ENCODE results near the gene KIAA0586. TPM values are rescaled to one million over a fixed set of nuclear protein-coding genes. Genes with fewer than 3 reads are reported as not detected.
"Not testable (repeated sequence)": the region's sequence is repeated elsewhere in the genome, so short reads cannot be mapped to it uniquely, and the experiment has no call there.

Gene KIAA0586
- total RNA-seq, 4 donors from 2014 or later = 12.0 to 26.3 (median 12.2) TPM

GRCh38 chr14:58517592-58517991 lies 90.1 kb downstream of the KIAA0586 start:
- ATAC-seq (ENCODE audit: low FRiP score) (no peak), DNase-seq (ENCODE audit: low spot score) (no peak)
- TF ChIP-seq, protein P1, sequence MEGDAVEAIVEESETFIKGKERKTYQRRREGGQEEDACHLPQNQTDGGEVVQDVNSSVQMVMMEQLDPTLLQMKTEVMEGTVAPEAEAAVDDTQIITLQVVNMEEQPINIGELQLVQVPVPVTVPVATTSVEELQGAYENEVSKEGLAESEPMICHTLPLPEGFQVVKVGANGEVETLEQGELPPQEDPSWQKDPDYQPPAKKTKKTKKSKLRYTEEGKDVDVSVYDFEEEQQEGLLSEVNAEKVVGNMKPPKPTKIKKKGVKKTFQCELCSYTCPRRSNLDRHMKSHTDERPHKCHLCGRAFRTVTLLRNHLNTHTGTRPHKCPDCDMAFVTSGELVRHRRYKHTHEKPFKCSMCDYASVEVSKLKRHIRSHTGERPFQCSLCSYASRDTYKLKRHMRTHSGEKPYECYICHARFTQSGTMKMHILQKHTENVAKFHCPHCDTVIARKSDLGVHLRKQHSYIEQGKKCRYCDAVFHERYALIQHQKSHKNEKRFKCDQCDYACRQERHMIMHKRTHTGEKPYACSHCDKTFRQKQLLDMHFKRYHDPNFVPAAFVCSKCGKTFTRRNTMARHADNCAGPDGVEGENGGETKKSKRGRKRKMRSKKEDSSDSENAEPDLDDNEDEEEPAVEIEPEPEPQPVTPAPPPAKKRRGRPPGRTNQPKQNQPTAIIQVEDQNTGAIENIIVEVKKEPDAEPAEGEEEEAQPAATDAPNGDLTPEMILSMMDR (IDR thresholded peaks at IDR 0.05) = no peak

DNA sequence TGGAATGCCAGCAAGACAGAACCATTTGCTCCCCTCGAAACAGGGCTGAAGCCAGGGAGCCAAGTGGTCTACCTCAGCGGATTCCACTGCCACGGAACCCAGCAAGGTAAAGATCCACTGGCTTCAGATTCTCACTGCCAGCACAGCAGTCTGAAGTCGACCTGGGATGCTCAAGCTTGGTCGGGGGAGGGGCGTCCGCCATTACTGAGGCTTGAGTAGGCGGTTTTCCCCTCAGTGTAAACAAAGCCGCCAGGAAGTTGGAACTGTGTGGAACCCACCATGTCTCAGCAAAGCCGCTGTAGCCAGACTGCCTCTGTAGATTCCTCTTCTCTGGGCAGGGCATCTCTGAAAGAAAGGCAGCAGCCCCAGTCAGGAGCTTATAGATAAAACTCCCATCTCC lies 98.2 kb downstream of the KIAA0586 start:
- DNase-seq (ENCODE audit: low spot score); ATAC-seq (ENCODE audit: low FRiP score): not testable (repeated sequence)

GRCh38 chr14:58533446-58533845 lies 105.9 kb downstream of the KIAA0586 start:
- no peak for ATAC-seq (ENCODE audit: low FRiP score)
- TF ChIP-seq, protein P1 (IDR thresholded peaks at IDR 0.05) = no peak
- no peak for DNase-seq (ENCODE audit: low spot score)

- TF ChIP-seq, protein P1 (IDR thresholded peaks at IDR 0.05) = no peak
- ATAC-seq (ENCODE audit: low FRiP score) (no peak), DNase-seq (ENCODE audit: low spot score) (no peak)
These were observed 107.5 kb downstream of the KIAA0586 start for GRCh38 chr14:58535044-58535443.

- TF ChIP-seq, protein P1 (IDR thresholded peaks at IDR 0.05) = no peak
- DNase-seq (ENCODE audit: low spot score) = no peak
- no peak for ATAC-seq (ENCODE audit: low FRiP score)
These were observed 109.5 kb downstream of the KIAA0586 start for GRCh38 chr14:58537004-58537403.

- DNase-seq (ENCODE audit: low spot score) (no peak), ATAC-seq (ENCODE audit: low FRiP score) (no peak)
- TF ChIP-seq, protein P1 (IDR thresholded peaks at IDR 0.05) = no peak
These were observed 113.5 kb downstream of the KIAA0586 start for GRCh38 chr14:58540749-58541632.

GRCh38 chr14:58541633-58542022 lies 114.1 kb downstream of the KIAA0586 start:
- DNase-seq (ENCODE audit: low spot score) (no peak), ATAC-seq (ENCODE audit: low FRiP score) (no peak)
- TF ChIP-seq, protein P1 (IDR thresholded peaks at IDR 0.05) = no peak

All from omental fat pad (tissue), 4 donors.